Aorta (tissue), 5 donors: ENCODE data around the gene TMEM80. TPM values are rescaled to one million over a fixed set of nuclear protein-coding genes. Genes with fewer than 3 reads are reported as not detected.
"Not testable (repeated sequence)": the region's sequence is repeated elsewhere in the genome, so short reads cannot be mapped to it uniquely, and the experiment has no call there.

ENCODE experiments used
- ATAC-seq: fragments of 200-7000 bp; cut with Tn5 transposase; one replicate; pipeline ENCODE4 v1.9.1; 2022; ENCODE audit warnings: moderate library complexity; ENCODE audit not compliant: low FRiP score
- DNase-seq, 2 donors: peaks; one replicate each; pipeline ENCODE4 v3.0.0-alpha.2; 2020
- H3K27ac ChIP-seq, 2 donors: one replicate each; pipeline ENCODE4 v1.5.1; 2013; ENCODE audit warnings: low read length in 2 of 2, mild to moderate bottlenecking in 2 of 2, moderate library complexity in 2 of 2, control low read depth in 1 of 2, inconsistent platforms in 1 of 2, low read depth in 1 of 2
- H3K27me3 ChIP-seq, 2 donors: one replicate each; pipeline ENCODE4 v1.6.1; 2013; ENCODE audit warnings: control low read depth in 1 of 2, low read length in 1 of 2, mild to moderate bottlenecking in 1 of 2, moderate library complexity in 1 of 2; ENCODE audit not compliant: insufficient read depth in 2 of 2, control insufficient read depth in 1 of 2
- H3K36me3 ChIP-seq, 2 donors: one replicate each; pipeline ENCODE4 v1.6.1; 2013; ENCODE audit warnings: control low read depth in 1 of 2, low read length in 1 of 2, mild to moderate bottlenecking in 1 of 2; ENCODE audit not compliant: insufficient read depth in 2 of 2, control insufficient read depth in 1 of 2
- H3K4me1 ChIP-seq, 2 donors: one replicate each; pipeline ENCODE4 v1.6.1; 2013; ENCODE audit warnings: low read length in 2 of 2, control low read depth in 1 of 2, mild to moderate bottlenecking in 1 of 2, moderate library complexity in 1 of 2; ENCODE audit not compliant: insufficient read depth in 2 of 2, control insufficient read depth in 1 of 2
- H3K4me3 ChIP-seq, 2 donors: one replicate each; pipeline ENCODE4 v1.5.1; 2013; ENCODE audit warnings: low read length in 2 of 2, control low read depth in 1 of 2, mild to moderate bottlenecking in 1 of 2
- H3K9me3 ChIP-seq: one replicate; pipeline ENCODE4 v1.6.1; 2013; ENCODE audit warnings: mild to moderate bottlenecking, low read length; ENCODE audit not compliant: control insufficient read depth
- WGBS, 2 donors: extraction: QIAGEN DNeasy Blood & Tissue Kit; methylation state at CpG; one replicate each; pipeline ENCODE4 v1.1.7; 2013; 5-methylcytosine and 5-hydroxymethylcytosine counted together
- intact Hi-C, 2 donors: fragments of 100-400 bp; cut with DNase I; formaldehyde crosslinking; loops; one replicate each; pipeline versions ENCODE4 v1.14.2 to v1.15.0; 2022
- polyA plus RNA-seq, 2 donors: library from polyadenylated mRNA; stranded (reverse); fragments of 200-250 nt; gene quantifications; one replicate each; pipeline ENCODE4 v1.2.3, GENCODE V29; 2013
- total RNA-seq, 2 donors: library from RNA; stranded (reverse); fragmentation: NEBNext Ultra II Directional; extraction: Animal tissue kit (Norgen Biotek cat#: 25700); gene quantifications; one replicate each; pipeline ENCODE4 v1.2.1, GENCODE V29; 2021
- donor health status: healthy with polysubstance abuse.
- donor health status: Bipolar disorder and iron deficiency.
- donor health status: DM: no; HTN: no; CAD: no.
- donor health status: DM: no; HTN: no; CAD: no.
- donor health status: DM: yes; HTN: yes; CAD: no.

TMEM80 gene
- total and polyA plus RNA-seq, 4 donors = 8.4 to 31.2 (median 19.3) TPM

- WGBS, 2 donors = 12 to 14% methylated on average over 45 to 61 of the region's 61 CpGs
- Histone ChIP-seq H3K27me3 (no peaks in the 10 kb centered on the region), H3K27ac (no peak overlapping the region), H3K4me3 (peak overlapping the region in 1 of 2 donors; percentile 15), H3K36me3 (no peaks in the 10 kb centered on the region), H3K9me3 (no peaks in the 10 kb centered on the region), H3K4me1 (no peaks in the 10 kb centered on the region)
- ATAC-seq (no peak), DNase-seq (peak; percentile 69 to 86)
- intact Hi-C loops = loop anchor here in 1 of 2 donors (5.0 kb wide), 1 partner anchor 59 kb away; no protein-coding TSS in a partner anchor
Observed at GRCh38 chr11:726278-727220, 30.9 kb downstream of the TMEM80 start.

GRCh38 chr11:727281-727701 is 31.7 kb downstream of the TMEM80 start:
- H3K36me3 ChIP-seq = no peaks in the 10 kb centered on the region
- 89 to 92% methylated on average over 12 of the region's 12 CpGs for WGBS, 2 donors
- intact Hi-C loops = loop anchor here in 1 of 2 donors (5.0 kb wide), 1 partner anchor 60 kb away; no protein-coding TSS in a partner anchor
- no peaks in the 10 kb centered on the region for H3K4me1 ChIP-seq
- peak overlapping the region in 1 of 2 donors; percentile 22 for H3K27ac ChIP-seq
- DNase-seq (peak in 1 of 2 donors; percentile 50), ATAC-seq (no peak)
- H3K9me3 ChIP-seq = no peaks in the 10 kb centered on the region
- no peak overlapping the region for H3K4me3 ChIP-seq
- H3K27me3 ChIP-seq = no peaks in the 10 kb centered on the region

- DNase-seq (peak; percentile 94 to 97), ATAC-seq (peak; percentile 91)
- intact Hi-C loops = loop anchor here (2.0 to 5.0 kb wide), 4 partner anchors 31 to 173 kb away; no protein-coding TSS in a partner anchor
- H3K36me3 ChIP-seq = no peaks in the 10 kb centered on the region
- no peaks in the 10 kb centered on the region for H3K27me3 ChIP-seq
- no peaks in the 10 kb centered on the region for H3K4me1 ChIP-seq
- no peaks in the 10 kb centered on the region for H3K9me3 ChIP-seq
- no peak overlapping the region for H3K4me3 ChIP-seq
- peak overlapping the region in 1 of 2 donors; percentile 22 for H3K27ac ChIP-seq
- 21 to 23% methylated on average over 31 of the region's 31 CpGs for WGBS, 2 donors
Observed at GRCh38 chr11:727859-728748, 32.5 kb downstream of the TMEM80 start.

GRCh38 chr11:728901-729491 is 33.4 kb downstream of the TMEM80 start:
- H3K36me3 ChIP-seq = no peaks in the 10 kb centered on the region
- DNase-seq = no peak
- no peak for ATAC-seq
- H3K4me1 ChIP-seq = no peaks in the 10 kb centered on the region
- H3K4me3 ChIP-seq = no peak overlapping the region
- no peak overlapping the region for H3K27ac ChIP-seq
- WGBS, 2 donors = 73 to 83% methylated on average over 15 of the region's 15 CpGs
- no peaks in the 10 kb centered on the region for H3K9me3 ChIP-seq
- H3K27me3 ChIP-seq = no peaks in the 10 kb centered on the region
- intact Hi-C loops = loop anchor here (2.0 to 5.0 kb wide), 4 partner anchors 32 to 174 kb away; no protein-coding TSS in a partner anchor

- DNase-seq (no peak), ATAC-seq (no peak)
- Histone ChIP-seq H3K9me3 (no peaks in the 10 kb centered on the region), H3K4me1 (no peaks in the 10 kb centered on the region), H3K27me3 (no peaks in the 10 kb centered on the region), H3K36me3 (no peaks in the 10 kb centered on the region), H3K4me3 (no peak overlapping the region), H3K27ac (no peak overlapping the region)
- intact Hi-C loops = loop anchor here (2.0 to 5.0 kb wide), 4 partner anchors 33 to 175 kb away; no protein-coding TSS in a partner anchor
- WGBS, 2 donors = 62 to 69% methylated on average over 17 of the region's 17 CpGs
Observed at GRCh38 chr11:729492-730074, 34.0 kb downstream of the TMEM80 start.

GRCh38 chr11:733072-733471 is 37.5 kb downstream of the TMEM80 start:
- Histone ChIP-seq H3K9me3 (no peaks in the 10 kb centered on the region), H3K27ac (no peak overlapping the region), H3K4me3 (no peak overlapping the region), H3K36me3 (no peaks in the 10 kb centered on the region), H3K27me3 (no peaks in the 10 kb centered on the region), H3K4me1 (no peaks in the 10 kb centered on the region)
- ATAC-seq = no peak
- 77 to 83% methylated on average over 20 of the region's 20 CpGs for WGBS, 2 donors
- no peak for DNase-seq
- intact Hi-C loops = no loop called here

GRCh38 chr11:734541-734940 is 38.9 kb downstream of the TMEM80 start:
- DNase-seq, H3K9me3 ChIP-seq, ATAC-seq, H3K36me3 ChIP-seq, H3K27ac ChIP-seq, H3K4me1 ChIP-seq, intact Hi-C loops, H3K27me3 ChIP-seq, H3K4me3 ChIP-seq: not testable (repeated sequence)
- 91 to 92% methylated on average over 21 to 26 of the region's 26 CpGs for WGBS, 2 donors

GRCh38 chr11:737366-737765 is 41.8 kb downstream of the TMEM80 start:
- Histone ChIP-seq H3K4me3 (no peak overlapping the region), H3K9me3 (no peaks in the 10 kb centered on the region), H3K27me3 (no peaks in the 10 kb centered on the region), H3K36me3 (no peaks in the 10 kb centered on the region), H3K27ac (no peak overlapping the region), H3K4me1 (no peaks in the 10 kb centered on the region)
- no peak for DNase-seq
- intact Hi-C loops = no loop called here
- whole genome bisulfite sequencing, 2 donors = 41 to 43% methylated on average over 11 of the region's 11 CpGs
- ATAC-seq = no peak
